Large intestine (tissue), 3 donors: ENCODE measurements around the gene TM6SF1. TPM values are rescaled to one million over a fixed set of nuclear protein-coding genes. Genes with fewer than 3 reads are reported as not detected.
"Not testable (repeated sequence)": the region's sequence is repeated elsewhere in the genome, so short reads cannot be mapped to it uniquely, and the experiment has no call there.

Experiments used
- DNase-seq, 2 donors: peaks; one replicate each; pipeline versions ENCODE4 v3.0.0 to v3.0.0-alpha.2; 2013
- H3K27ac ChIP-seq: one replicate; pipeline ENCODE4 v1.5.1; 2013; ENCODE audit warnings: low read length
- H3K27me3 ChIP-seq: 2 replicates; pipeline ENCODE4 v1.6.1; 2013; ENCODE audit warnings: low read length; ENCODE audit not compliant: control insufficient read depth, insufficient read depth
- H3K36me3 ChIP-seq: 2 replicates; pipeline ENCODE4 v1.6.1; 2013; ENCODE audit warnings: low read length; ENCODE audit not compliant: control insufficient read depth, insufficient read depth
- H3K4me1 ChIP-seq: one replicate; pipeline ENCODE4 v1.6.1; 2013; ENCODE audit warnings: low read length; ENCODE audit not compliant: control insufficient read depth, insufficient read depth
- H3K4me3 ChIP-seq: one replicate; pipeline ENCODE4 v1.5.1; 2013; ENCODE audit warnings: low read length
- H3K9me3 ChIP-seq: one replicate; pipeline ENCODE4 v1.6.1; 2013; ENCODE audit warnings: mild to moderate bottlenecking, low read depth, low read length, moderate library complexity; ENCODE audit not compliant: control insufficient read depth
- WGBS: methylation state at CpG from one replicate; pipeline ENCODE4 v1.1.5; 2013; ENCODE audit warnings: low lambda C conversion rate; ENCODE audit not compliant: insufficient coverage; 5-methylcytosine and 5-hydroxymethylcytosine counted together
- polyA plus RNA-seq: library from polyadenylated mRNA; unstranded; fragments of 120-200 nt; gene quantifications from one replicate; pipeline ENCODE4 v1.2.1, GENCODE V29; 2013

The TM6SF1 gene
- polyA plus RNA-seq, 1 donor: 1.4 TPM

DNA sequence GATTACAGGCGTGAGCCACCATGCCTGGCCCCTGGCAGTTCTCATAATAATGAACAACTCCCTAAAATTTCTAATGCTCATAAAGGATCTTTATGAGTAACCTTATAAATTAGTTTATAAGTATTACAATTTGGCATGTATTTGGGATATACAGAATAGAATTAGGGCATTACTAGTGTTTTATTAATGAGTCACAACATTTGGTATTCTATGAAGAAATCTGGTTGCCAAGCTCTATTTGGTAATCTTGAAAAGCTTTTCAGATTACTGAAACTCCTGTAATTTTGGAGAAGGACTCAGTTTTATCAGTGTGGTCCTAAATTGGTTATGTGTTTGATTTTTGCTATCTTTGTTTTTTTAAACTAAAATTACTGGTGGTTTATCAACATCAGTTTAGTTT lies 45.8 kb downstream of the TM6SF1 start:
- Histone ChIP-seq H3K27me3 (no peaks in the 10 kb centered on the region), H3K9me3 (no peaks in the 10 kb centered on the region), H3K4me3 (no peak overlapping the region), H3K4me1 (no peaks in the 10 kb centered on the region), H3K36me3 (peaks cover 13% of the 10 kb centered on the region), H3K27ac (no peak overlapping the region)
- DNase-seq: no peak
- no CpG with 5 or more reads among the region's 1 CpG for WGBS

DNA sequence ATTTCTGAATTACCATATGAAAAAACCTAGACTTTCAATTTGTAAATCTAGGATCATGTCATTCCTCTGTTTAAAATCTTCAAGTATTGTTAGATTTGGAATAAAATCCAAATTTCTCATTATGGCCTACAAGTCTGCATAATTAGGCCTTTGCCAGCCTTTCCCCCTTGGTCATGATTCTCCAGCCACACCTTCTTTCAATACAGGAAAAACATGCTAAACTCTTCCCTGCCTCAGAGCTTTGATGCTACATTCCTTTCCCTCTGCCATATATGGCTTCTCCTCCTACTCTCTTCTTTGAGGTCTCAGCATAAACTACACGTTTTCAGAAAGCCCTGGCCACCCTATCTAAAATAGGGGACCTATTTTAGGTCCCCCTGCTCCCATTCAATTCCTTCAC lies 48.5 kb downstream of the TM6SF1 start:
- WGBS: 63% methylated on average over 1 of the region's 1 CpG
- Histone ChIP-seq H3K4me1 (no peaks in the 10 kb centered on the region), H3K9me3 (no peaks in the 10 kb centered on the region), H3K27me3 (no peaks in the 10 kb centered on the region), H3K4me3 (no peak overlapping the region), H3K36me3 (peaks cover 9% of the 10 kb centered on the region), H3K27ac (no peak overlapping the region)
- DNase-seq: no peak

DNA sequence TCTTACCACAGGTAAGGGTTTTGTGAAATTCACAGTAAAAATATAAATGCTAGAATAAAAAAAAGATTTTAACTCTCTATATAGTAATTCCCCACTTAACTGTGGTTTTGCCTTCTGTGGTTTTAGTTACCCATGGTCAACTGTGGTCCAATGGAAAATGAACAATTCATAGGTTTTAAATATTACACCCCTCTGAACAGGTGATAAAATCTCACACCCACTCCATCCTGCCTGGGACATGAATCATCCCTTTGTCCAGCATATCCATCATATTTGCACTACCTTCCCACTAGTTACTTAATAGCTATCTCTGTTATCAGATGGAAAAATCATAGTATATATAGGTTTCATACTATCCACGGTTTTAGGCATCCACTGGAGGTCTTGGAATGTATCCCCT lies 50.9 kb downstream of the TM6SF1 start:
- Histone ChIP-seq H3K27me3 (no peaks in the 10 kb centered on the region), H3K36me3 (peaks cover 6% of the 10 kb centered on the region), H3K27ac (no peak overlapping the region), H3K9me3 (no peaks in the 10 kb centered on the region), H3K4me3 (no peak overlapping the region), H3K4me1 (no peaks in the 10 kb centered on the region)
- WGBS: no CpG with 5 or more reads among the region's 1 CpG
- DNase-seq: no peak

DNA sequence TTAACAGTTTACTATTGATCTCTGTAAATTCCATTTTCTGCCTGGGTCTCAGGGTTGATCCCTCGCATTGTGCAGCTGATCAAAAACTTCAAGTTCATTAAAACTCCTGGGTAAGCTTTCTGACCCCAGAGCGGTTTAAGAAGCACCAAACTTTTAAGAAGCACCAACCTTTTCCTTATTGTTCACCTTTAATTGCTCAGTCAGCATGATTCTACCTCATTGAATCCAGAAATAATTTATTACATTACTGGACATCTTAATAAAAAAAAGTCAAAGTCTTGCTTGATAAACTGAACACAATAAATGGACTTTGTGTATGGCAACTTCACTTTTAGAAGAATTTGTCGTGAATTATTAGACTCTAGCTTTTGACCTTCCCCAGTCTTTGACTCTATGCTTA lies 53.3 kb downstream of the TM6SF1 start:
- Histone ChIP-seq H3K4me3 (no peak overlapping the region), H3K9me3 (peaks cover 5% of the 10 kb centered on the region)
- WGBS: 100% methylated on average over 1 of the region's 3 CpGs

DNA sequence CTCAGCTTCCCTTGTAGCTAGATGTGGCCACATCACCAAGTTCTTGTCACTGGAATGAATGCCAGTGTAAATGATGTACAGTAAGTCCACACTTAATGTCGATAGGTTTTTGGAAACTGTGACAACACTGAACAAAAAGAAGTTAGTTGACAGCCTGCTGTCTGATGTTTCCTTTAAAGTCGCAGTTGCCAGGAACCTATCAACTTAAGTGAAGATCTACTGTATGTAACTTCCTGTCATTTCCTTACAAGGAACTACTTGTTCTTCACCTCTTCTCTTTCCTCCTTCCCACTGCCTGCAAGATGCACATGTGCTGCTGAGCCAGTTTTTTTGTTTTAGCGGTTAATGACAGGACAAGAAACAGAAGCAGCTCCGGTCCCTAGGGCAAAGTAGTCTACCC lies 55.6 kb downstream of the TM6SF1 start:
- H3K27ac ChIP-seq: no peak overlapping the region
- peaks cover 5% of the 10 kb centered on the region for H3K9me3 ChIP-seq
- H3K27me3 ChIP-seq: no peaks in the 10 kb centered on the region
- no peaks in the 10 kb centered on the region for H3K4me1 ChIP-seq
- DNase-seq: no peak
- 100% methylated on average over 1 of the region's 4 CpGs for WGBS
- no peaks in the 10 kb centered on the region for H3K36me3 ChIP-seq
- H3K4me3 ChIP-seq: no peak overlapping the region

More for the DNA sequence above, 53.3 kb downstream of the TM6SF1 start:
- Histone ChIP-seq H3K4me1 (no peaks in the 10 kb centered on the region), H3K27ac (no peak overlapping the region), H3K36me3 (peaks cover 6% of the 10 kb centered on the region), H3K27me3 (no peaks in the 10 kb centered on the region)
- no peak for DNase-seq

DNA sequence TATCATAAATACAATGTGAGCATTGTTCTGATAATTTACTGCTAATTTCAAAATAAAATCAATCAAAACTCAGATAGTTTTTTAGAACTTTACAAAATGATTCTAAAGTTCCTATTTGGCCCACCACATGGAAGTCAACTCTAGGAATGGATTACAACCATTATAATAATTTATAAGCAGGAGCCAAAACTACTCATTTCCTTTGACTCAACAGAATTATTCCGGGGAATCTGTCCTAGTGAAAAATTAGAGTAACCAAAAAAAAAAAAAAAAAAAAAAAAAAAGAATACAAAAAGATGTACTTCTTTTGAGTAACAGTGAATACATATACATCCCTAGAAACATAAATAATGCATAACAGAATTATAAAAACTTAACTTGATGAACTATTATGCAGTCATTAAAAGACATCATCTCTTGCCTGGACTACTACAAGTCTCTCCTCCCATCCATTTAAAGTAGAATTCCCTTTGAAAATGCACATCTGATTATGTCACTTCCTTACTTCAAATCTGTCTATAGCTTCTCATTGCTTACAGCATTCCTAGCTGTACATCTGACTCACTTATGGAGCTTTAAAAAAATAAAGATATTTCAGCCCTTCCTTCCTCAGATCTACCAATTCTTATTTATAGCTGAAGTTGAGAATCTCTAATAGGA lies 56.8 kb downstream of the TM6SF1 start:
- DNase-seq: no peak
- Histone ChIP-seq H3K36me3 (no peaks in the 10 kb centered on the region), H3K4me1 (no peaks in the 10 kb centered on the region), H3K9me3 (peaks cover 5% of the 10 kb centered on the region), H3K4me3 (no peak overlapping the region), H3K27ac (no peak overlapping the region), H3K27me3 (no peaks in the 10 kb centered on the region)
- 100% methylated on average over 1 of the region's 1 CpG for WGBS

DNA sequence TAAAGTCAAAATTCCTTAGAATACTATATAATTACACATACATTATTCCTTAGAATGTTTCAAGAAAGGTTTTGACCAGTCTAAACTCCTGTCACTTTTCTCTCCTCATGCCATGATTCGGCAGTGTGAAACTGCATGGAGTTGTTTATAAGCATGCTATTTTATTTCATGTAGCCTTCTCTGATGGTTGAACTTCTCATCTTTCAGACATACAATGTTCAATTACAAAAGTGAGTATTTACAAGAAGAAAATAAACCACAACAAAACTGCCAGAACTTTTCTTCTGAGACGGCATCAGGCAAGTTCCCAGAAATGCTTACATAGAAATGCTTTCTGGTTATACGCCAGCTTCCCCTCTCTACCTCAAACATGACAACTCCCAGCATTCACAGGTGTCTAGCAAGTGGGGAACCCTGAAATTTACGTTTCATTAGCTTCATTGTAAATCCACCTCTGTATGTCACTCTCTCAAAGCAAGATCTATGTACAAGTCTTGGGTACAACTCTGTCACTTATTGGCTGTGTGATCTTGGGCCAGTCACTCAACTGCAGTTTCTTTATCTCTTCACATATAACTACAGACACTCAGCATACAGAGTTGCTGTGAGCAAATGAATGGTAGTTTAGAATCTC lies 57.4 kb downstream of the TM6SF1 start:
- 100% methylated on average over 1 of the region's 4 CpGs for WGBS
- Histone ChIP-seq H3K27me3 (no peaks in the 10 kb centered on the region), H3K36me3 (no peaks in the 10 kb centered on the region), H3K27ac (no peak overlapping the region), H3K9me3 (peaks cover 5% of the 10 kb centered on the region), H3K4me1 (no peaks in the 10 kb centered on the region), H3K4me3 (no peak overlapping the region)
- DNase-seq: no peak

DNA sequence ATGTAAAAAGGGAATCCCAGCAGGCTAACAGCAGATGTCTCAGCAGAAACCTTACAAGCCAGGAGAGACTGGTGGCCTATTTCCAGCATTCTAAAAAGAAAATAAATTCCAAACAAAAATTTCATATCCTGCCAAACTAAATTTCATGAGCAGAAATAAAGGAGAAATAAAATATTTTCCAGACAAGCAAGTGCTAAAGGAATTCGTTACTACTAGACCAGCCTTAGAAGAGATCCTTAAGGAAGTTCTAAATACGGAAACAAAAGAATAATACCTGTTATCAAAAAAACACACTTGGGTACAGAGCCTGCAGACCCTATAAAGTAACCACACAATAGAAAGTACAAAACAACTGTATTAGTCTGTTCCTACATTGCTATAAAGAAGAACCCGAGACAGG lies 58.8 kb downstream of the TM6SF1 start:
- peaks cover 5% of the 10 kb centered on the region for H3K9me3 ChIP-seq
- WGBS: 86% methylated on average over 1 of the region's 3 CpGs
- no peak for DNase-seq

DNA sequence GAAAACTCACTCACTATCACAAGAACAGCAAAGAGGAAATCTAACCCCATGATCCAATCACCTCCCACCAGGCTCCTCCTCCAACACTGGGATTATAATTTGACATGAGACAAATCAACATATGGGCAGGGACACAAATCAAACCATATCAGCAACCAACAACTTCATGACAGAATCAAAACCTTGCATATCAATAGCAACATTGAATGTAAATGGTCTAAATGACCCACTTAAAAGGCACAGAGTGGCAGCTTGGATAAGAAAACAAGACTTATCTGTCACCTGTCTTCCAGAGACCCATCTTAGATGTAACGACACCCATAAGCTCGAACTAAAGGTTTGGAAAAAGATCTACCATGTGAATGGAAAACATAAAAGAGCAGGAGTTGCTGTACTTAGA lies 59.4 kb downstream of the TM6SF1 start:
- DNase-seq: peak in 1 of 2 donors; percentile 6
- Histone ChIP-seq H3K4me1 (no peaks in the 10 kb centered on the region), H3K9me3 (peaks cover 5% of the 10 kb centered on the region), H3K27me3 (no peaks in the 10 kb centered on the region), H3K27ac (no peak overlapping the region), H3K4me3 (no peak overlapping the region), H3K36me3 (no peaks in the 10 kb centered on the region)
- 100% methylated on average over 2 of the region's 2 CpGs for WGBS

More for the DNA sequence above, 58.8 kb downstream of the TM6SF1 start:
- Histone ChIP-seq H3K4me3 (no peak overlapping the region), H3K27me3 (no peaks in the 10 kb centered on the region), H3K27ac (no peak overlapping the region), H3K4me1 (no peaks in the 10 kb centered on the region), H3K36me3 (no peaks in the 10 kb centered on the region)

DNA sequence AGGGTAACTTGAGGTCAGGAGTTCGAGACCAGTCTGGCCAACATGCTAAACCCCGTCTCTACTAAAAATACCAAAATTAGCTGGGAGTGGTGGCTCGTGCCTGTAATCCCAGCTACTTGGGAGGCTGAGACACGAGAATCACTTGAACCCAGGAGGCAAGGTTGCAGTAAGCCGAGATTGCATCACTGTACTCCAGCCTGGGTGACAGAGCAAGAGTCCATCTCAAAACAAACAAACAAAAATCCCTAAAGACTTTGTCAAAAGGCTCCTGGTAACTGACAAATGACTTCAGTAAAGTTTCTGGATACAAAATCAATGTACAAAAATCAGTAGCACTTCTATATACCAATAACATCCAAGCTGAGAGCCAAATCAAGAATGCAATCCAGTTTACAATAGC lies 62.1 kb downstream of the TM6SF1 start:
- not testable (repeated sequence) for H3K4me1 ChIP-seq, DNase-seq, H3K9me3 ChIP-seq, H3K36me3 ChIP-seq, H3K27me3 ChIP-seq, H3K4me3 ChIP-seq, H3K27ac ChIP-seq
- WGBS: 100% methylated on average over 1 of the region's 5 CpGs
